Ovary (tissue), 3 donors: ENCODE results near the gene POLR1B.

Source experiments
- EP300 ChIP-seq: sonication (generic); formaldehyde crosslinking; IDR thresholded peaks from one replicate; pipeline ENCODE4 v1.6.1; 2017; ENCODE audit warnings: antibody characterized with exemption
- POLR2A ChIP-seq: fragments of 450-650 bp; IDR thresholded peaks from one replicate; pipeline ENCODE4 v1.6.1; 2017; ENCODE audit warnings: antibody characterized with exemption, mild to moderate bottlenecking, moderate library complexity
- TF ChIP-seq, protein P1 (sequence below), 3 donors: fragments of 450-650 bp in 2 of 3; fragments of 200-600 bp in 1 of 3; IDR thresholded peaks; one replicate each; pipeline versions ENCODE4 v1.5.1 to v1.8.0; 2016 to 2022; ENCODE audit warnings: antibody characterized with exemption in 3 of 3, mild to moderate bottlenecking in 1 of 3
- donor health status: DM: no; HTN: no; CAD: no.

DNA sequence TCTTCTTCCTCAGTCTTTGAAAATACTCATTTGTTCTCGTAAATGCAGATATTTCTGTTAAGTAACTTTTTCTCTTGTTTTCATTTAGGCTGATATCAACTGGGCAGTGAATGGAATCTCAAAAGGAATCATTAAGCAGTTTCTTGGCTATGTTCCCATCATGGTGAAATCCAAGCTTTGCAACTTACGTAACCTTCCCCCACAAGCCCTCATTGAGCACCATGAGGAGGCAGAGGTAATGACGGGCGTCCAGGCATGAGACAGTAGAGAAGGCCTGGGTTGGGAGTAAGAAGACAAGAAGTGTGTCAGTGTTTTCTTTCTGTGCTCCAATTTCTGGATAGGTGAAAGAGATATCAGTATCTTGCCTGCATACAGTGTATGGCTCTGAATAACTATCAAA is 5.1 kb downstream of the POLR1B start:
- TF ChIP-seq, protein P1, sequence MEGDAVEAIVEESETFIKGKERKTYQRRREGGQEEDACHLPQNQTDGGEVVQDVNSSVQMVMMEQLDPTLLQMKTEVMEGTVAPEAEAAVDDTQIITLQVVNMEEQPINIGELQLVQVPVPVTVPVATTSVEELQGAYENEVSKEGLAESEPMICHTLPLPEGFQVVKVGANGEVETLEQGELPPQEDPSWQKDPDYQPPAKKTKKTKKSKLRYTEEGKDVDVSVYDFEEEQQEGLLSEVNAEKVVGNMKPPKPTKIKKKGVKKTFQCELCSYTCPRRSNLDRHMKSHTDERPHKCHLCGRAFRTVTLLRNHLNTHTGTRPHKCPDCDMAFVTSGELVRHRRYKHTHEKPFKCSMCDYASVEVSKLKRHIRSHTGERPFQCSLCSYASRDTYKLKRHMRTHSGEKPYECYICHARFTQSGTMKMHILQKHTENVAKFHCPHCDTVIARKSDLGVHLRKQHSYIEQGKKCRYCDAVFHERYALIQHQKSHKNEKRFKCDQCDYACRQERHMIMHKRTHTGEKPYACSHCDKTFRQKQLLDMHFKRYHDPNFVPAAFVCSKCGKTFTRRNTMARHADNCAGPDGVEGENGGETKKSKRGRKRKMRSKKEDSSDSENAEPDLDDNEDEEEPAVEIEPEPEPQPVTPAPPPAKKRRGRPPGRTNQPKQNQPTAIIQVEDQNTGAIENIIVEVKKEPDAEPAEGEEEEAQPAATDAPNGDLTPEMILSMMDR (IDR thresholded peaks at IDR 0.05): no peak
- no peak for TF ChIP-seq EP300
- no peak for TF ChIP-seq POLR2A
